Activated CD8-positive, alpha-beta T cell treated with anti-CD3 and anti-CD28 coated beads for 36 hours (primary cell): Measurements from ENCODE around the gene DOCK2. TPM values are rescaled to one million over a fixed set of nuclear protein-coding genes. Genes with fewer than 3 reads are reported as not detected.

Source experiments
- ATAC-seq: fragments of 200-7000 bp; cut with Tn5 transposase; one replicate; pipeline ENCODE4 v1.10.0; 2021; ENCODE audit warnings: mild to moderate bottlenecking, moderate library complexity
- CTCF ChIA-PET: fragments of 350-600 bp; sonication (Branson Sonifier 250); formaldehyde crosslinking; loops from one replicate; lab custom pipeline; 2021; ENCODE audit warnings: antibody characterized with exemption; lab: Charles Lee
- POLR2A ChIA-PET: fragments of 350-600 bp; sonication (Branson Sonifier 250); formaldehyde crosslinking; loops from one replicate; lab custom pipeline; 2021; ENCODE audit warnings: antibody characterized with exemption; lab: Charles Lee
- DNase-seq: peaks from one replicate; pipeline ENCODE4 v3.0.0-alpha.2; 2020
- H3K27ac Mint-ChIP-seq: one replicate; pipeline ENCODE4 v1.8.0; 2021; ENCODE audit warnings: mild to moderate bottlenecking, mixed read lengths
- H3K27me3 Mint-ChIP-seq: one replicate; pipeline ENCODE4 v1.8.0; 2021; ENCODE audit warnings: mixed read lengths
- H3K36me3 Mint-ChIP-seq: one replicate; pipeline ENCODE4 v1.8.0; 2021; ENCODE audit warnings: low read depth, mixed read lengths
- H3K4me1 Mint-ChIP-seq: one replicate; pipeline ENCODE4 v1.8.0; 2021; ENCODE audit warnings: low read depth, mixed read lengths
- H3K4me3 Mint-ChIP-seq: one replicate; pipeline ENCODE4 v1.8.0; 2021; ENCODE audit warnings: mild to moderate bottlenecking, moderate library complexity, mixed read lengths
- H3K9me3 Mint-ChIP-seq: one replicate; pipeline ENCODE4 v1.8.0; 2021; ENCODE audit warnings: mixed read lengths
- CTCF ChIP-seq: fragments of 200-600 bp; IDR thresholded peaks from one replicate; pipeline ENCODE4 v1.8.0; 2022; ENCODE audit warnings: antibody characterized with exemption, mild to moderate bottlenecking
- intact Hi-C: fragments of 100-400 bp; cut with micrococcal nuclease; formaldehyde crosslinking; loops from one replicate; pipeline ENCODE4 v1.10.0; 2022
- total RNA-seq, 2 experiments: library from RNA; stranded (reverse); gene quantifications; one replicate each; pipeline ENCODE4 v1.2.3, GENCODE V29; 2021

DOCK2 gene
- total RNA-seq, 2 experiments from 2014 or later = 180 to 181 TPM

GRCh38 chr5:169707686-169708085 lies 70.6 kb downstream of the DOCK2 start:
- Mint-ChIP-seq H3K9me3 (no peaks in the 10 kb centered on the region), H3K36me3 (peaks cover 64% of the 10 kb centered on the region), H3K4me1 (peaks cover 15% of the 10 kb centered on the region), H3K27ac (no peak overlapping the region), H3K27me3 (no peaks in the 10 kb centered on the region), H3K4me3 (no peak overlapping the region)
- intact Hi-C loops = no loop called here
- DNase-seq = no peak
- POLR2A ChIA-PET = no interaction called here
- CTCF ChIA-PET = no interaction called here
- no peak for ATAC-seq
- no peak for TF ChIP-seq CTCF

DNA sequence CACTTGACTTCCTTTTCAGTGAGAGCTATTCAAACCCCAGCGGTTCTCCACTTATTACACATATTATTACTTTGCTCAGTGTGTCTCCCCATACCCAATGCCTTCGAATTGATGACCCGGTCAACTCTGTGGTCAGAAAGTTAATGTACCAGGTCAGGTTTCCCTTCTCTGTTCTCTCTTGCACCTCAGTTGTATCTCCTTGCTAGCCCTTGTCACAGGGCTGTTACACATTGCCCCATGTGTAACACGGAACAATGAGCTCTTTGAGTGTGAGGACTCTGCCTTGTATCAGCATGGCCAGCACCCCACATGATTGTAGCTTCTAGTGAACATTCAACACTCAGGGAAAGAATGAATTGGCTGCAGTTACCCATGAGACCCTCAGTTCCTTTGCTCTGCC lies 73.6 kb downstream of the DOCK2 start:
- H3K27ac Mint-ChIP-seq = no peak overlapping the region
- H3K4me1 Mint-ChIP-seq = peaks cover 4% of the 10 kb centered on the region
- DNase-seq = no peak
- H3K4me3 Mint-ChIP-seq = no peak overlapping the region
- CTCF ChIA-PET = no interaction called here
- H3K36me3 Mint-ChIP-seq = peaks cover 71% of the 10 kb centered on the region
- H3K9me3 Mint-ChIP-seq = no peaks in the 10 kb centered on the region
- intact Hi-C loops = no loop called here
- H3K27me3 Mint-ChIP-seq = no peaks in the 10 kb centered on the region
- POLR2A ChIA-PET = no interaction called here
- ATAC-seq = no peak
- no peak for TF ChIP-seq CTCF

DNA sequence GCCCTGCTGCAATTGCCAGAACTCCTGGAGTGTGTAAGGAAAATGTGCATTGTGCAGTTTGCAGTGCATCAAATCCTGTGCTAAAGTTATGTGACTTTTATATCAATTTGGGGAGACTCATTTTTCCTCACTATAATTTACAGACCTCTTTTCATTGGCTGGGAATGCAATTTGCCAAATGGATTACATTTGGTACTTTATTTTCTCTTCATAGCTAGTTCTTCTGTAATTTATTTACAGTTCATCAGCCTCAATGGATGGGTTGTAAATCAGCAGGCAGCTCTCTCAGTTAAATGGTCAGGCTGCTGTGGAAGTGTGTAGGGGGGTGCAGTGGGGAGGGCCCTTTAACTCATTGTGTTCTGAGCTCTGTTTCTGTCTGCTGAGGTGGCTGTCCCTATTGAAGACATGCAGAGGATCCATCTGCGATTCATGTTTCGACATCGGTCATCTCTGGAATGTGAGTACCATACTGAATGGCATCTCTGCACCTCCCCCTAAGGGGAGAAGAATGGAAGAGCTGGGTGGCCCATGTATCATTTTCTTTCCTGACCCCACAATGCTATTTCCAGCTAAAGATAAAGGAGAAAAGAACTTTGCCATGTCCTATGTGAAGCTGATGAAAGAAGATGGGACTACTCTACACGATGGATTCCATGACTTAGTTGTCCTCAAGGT lies 74.6 kb downstream of the DOCK2 start:
- no peaks in the 10 kb centered on the region for H3K9me3 Mint-ChIP-seq
- ChIA-PET CTCF (interaction anchor here (1.3 kb wide), 1 partner anchor 10 kb away, joined by 4 read pairs; no protein-coding TSS in a partner anchor), POLR2A (interaction anchor here (1.2 kb wide), 1 partner anchor 31 kb away, joined by 3 read pairs; no protein-coding TSS in a partner anchor)
- no peak overlapping the region for H3K4me3 Mint-ChIP-seq
- DNase-seq = no peak
- H3K4me1 Mint-ChIP-seq = peaks cover 5% of the 10 kb centered on the region
- H3K27me3 Mint-ChIP-seq = no peaks in the 10 kb centered on the region
- peaks cover 75% of the 10 kb centered on the region for H3K36me3 Mint-ChIP-seq
- no peak overlapping the region for H3K27ac Mint-ChIP-seq
- no peak for TF ChIP-seq CTCF
- no peak for ATAC-seq
- intact Hi-C loops = no loop called here

DNA sequence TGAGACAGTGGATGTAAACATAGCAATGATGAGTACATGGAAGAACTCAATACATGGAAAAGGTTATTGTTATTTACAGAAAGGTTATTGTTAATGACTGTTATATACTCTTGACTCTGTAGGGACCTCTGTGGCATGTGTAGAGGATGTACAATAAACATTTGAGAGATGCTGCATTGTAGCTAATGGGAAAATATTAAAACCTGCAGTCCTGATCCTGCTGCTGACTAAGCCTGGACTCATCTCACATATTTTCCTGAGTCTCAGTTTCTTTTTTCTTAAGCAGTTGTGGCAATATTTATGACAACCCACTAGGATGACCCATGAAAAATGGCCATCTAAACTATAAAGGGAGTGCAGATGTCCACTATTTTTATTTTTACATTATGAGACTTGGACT lies 75.4 kb downstream of the DOCK2 start:
- CTCF ChIA-PET = interaction anchor here (1.3 kb wide), 1 partner anchor 9 kb away, joined by 4 read pairs; no protein-coding TSS in a partner anchor
- peaks cover 78% of the 10 kb centered on the region for H3K36me3 Mint-ChIP-seq
- H3K9me3 Mint-ChIP-seq = no peaks in the 10 kb centered on the region
- peaks cover 5% of the 10 kb centered on the region for H3K4me1 Mint-ChIP-seq
- no peak overlapping the region for H3K27ac Mint-ChIP-seq
- H3K4me3 Mint-ChIP-seq = no peak overlapping the region
- DNase-seq (no peak), ATAC-seq (no peak)
- no peak for TF ChIP-seq CTCF
- H3K27me3 Mint-ChIP-seq = no peaks in the 10 kb centered on the region
- POLR2A ChIA-PET = interaction anchor here (1.2 kb wide), 1 partner anchor 31 kb away, joined by 3 read pairs; no protein-coding TSS in a partner anchor
- intact Hi-C loops = no loop called here

GRCh38 chr5:169716287-169716686 lies 79.2 kb downstream of the DOCK2 start:
- DNase-seq (no peak), ATAC-seq (peak; percentile 17)
- peaks cover 87% of the 10 kb centered on the region for H3K36me3 Mint-ChIP-seq
- CTCF ChIA-PET = no interaction called here
- no peaks in the 10 kb centered on the region for H3K27me3 Mint-ChIP-seq
- H3K4me3 Mint-ChIP-seq = no peak overlapping the region
- H3K4me1 Mint-ChIP-seq = peaks cover 11% of the 10 kb centered on the region
- peak overlapping the region; percentile 77 for H3K27ac Mint-ChIP-seq
- intact Hi-C loops = no loop called here
- TF ChIP-seq CTCF = no peak
- H3K9me3 Mint-ChIP-seq = peaks cover 4% of the 10 kb centered on the region
- POLR2A ChIA-PET = no interaction called here
